Osteoblast (primary cell): ENCODE results near the gene TMPRSS15. TPM values are rescaled to one million over a fixed set of nuclear protein-coding genes. Genes with fewer than 3 reads are reported as not detected.

ENCODE experiments used
- DNase-seq: peaks from one replicate; pipeline ENCODE4 v3.0.0; 2011; ENCODE audit warnings: low spot score, mixed read lengths; ENCODE audit not compliant: insufficient read length; ENCODE audit errors: missing footprints
- H2AFZ ChIP-seq: 2 replicates; pipeline ENCODE4 v1.6.0; 2011; ENCODE audit warnings: mild to moderate bottlenecking, low read length
- H3K27ac ChIP-seq: 2 replicates; pipeline ENCODE4 v1.5.1; 2011; ENCODE audit warnings: mild to moderate bottlenecking, low read depth, low read length, moderate library complexity
- H3K27me3 ChIP-seq: 2 replicates; pipeline ENCODE4 v1.6.0; 2012; ENCODE audit warnings: mild to moderate bottlenecking, control low read depth, inconsistent platforms, low read length, moderate library complexity; ENCODE audit not compliant: insufficient read depth
- H3K36me3 ChIP-seq: 2 replicates; pipeline ENCODE4 v1.5.1; 2011; ENCODE audit warnings: mild to moderate bottlenecking, low read length, control low read depth, moderate library complexity; ENCODE audit not compliant: insufficient read depth
- H3K4me1 ChIP-seq: 2 replicates; pipeline ENCODE4 v1.5.1; 2011; ENCODE audit warnings: mild to moderate bottlenecking, low read length, control low read depth, moderate library complexity; ENCODE audit not compliant: insufficient read depth
- H3K4me2 ChIP-seq: 2 replicates; pipeline ENCODE4 v1.6.0; 2011; ENCODE audit warnings: mild to moderate bottlenecking, low read length; ENCODE audit not compliant: insufficient read depth
- H3K4me3 ChIP-seq: fragments of 200-600 bp; sonication (generic); 3 replicates; pipeline ENCODE4 v1.5.1; 2012; ENCODE audit warnings: mild to moderate bottlenecking, low read length, inconsistent platforms; ENCODE audit not compliant: insufficient read depth
- H3K79me2 ChIP-seq: 2 replicates; pipeline ENCODE4 v1.6.0; 2012; ENCODE audit warnings: mild to moderate bottlenecking, low read length, control low read depth, inconsistent platforms; ENCODE audit not compliant: insufficient read depth
- H3K9me3 ChIP-seq: 2 replicates; pipeline ENCODE4 v1.5.1; 2011; ENCODE audit warnings: low read depth, low read length, control low read depth
- H4K20me1 ChIP-seq: 2 replicates; pipeline ENCODE4 v1.6.0; 2012; ENCODE audit warnings: mild to moderate bottlenecking, low read length, control low read depth; ENCODE audit not compliant: insufficient read depth
- CTCF ChIP-seq: IDR thresholded peaks from 2 replicates; pipeline ENCODE4 v1.5.1; 2011; ENCODE audit warnings: mild to moderate bottlenecking, low read depth, low read length, moderate library complexity; ENCODE audit errors: extremely low read depth
- total RNA-seq: library from RNA; depleted of rRNA; stranded (reverse); fragments of >200 nt; gene quantifications from 2 replicates; pipeline ENCODE4 v1.2.3, GENCODE V29; 2012

The TMPRSS15 gene
- total RNA-seq, 1 donor: not detected

GRCh38 chr21:18294100-18294499 lies 109.5 kb downstream of the TMPRSS15 start:
- no peaks in the 10 kb centered on the region for H3K9me3 ChIP-seq
- no peak for TF ChIP-seq CTCF
- H3K4me2 ChIP-seq: no peak overlapping the region
- H3K4me1 ChIP-seq: no peaks in the 10 kb centered on the region
- H4K20me1 ChIP-seq: no peaks in the 10 kb centered on the region
- no peak overlapping the region for H3K27ac ChIP-seq
- no peak for DNase-seq
- no peak overlapping the region for H2AFZ ChIP-seq
- no peak overlapping the region for H3K4me3 ChIP-seq
- no peaks in the 10 kb centered on the region for H3K36me3 ChIP-seq
- no peaks in the 10 kb centered on the region for H3K27me3 ChIP-seq
- H3K79me2 ChIP-seq: no peaks in the 10 kb centered on the region

- no peaks in the 10 kb centered on the region for H3K4me1 ChIP-seq
- no peak for DNase-seq
- H3K9me3 ChIP-seq: no peaks in the 10 kb centered on the region
- no peaks in the 10 kb centered on the region for H3K79me2 ChIP-seq
- no peaks in the 10 kb centered on the region for H3K36me3 ChIP-seq
- TF ChIP-seq CTCF: no peak
- no peaks in the 10 kb centered on the region for H3K27me3 ChIP-seq
- no peak overlapping the region for H2AFZ ChIP-seq
- H4K20me1 ChIP-seq: no peaks in the 10 kb centered on the region
- H3K4me2 ChIP-seq: no peak overlapping the region
- no peak overlapping the region for H3K27ac ChIP-seq
- no peak overlapping the region for H3K4me3 ChIP-seq
Measured at GRCh38 chr21:18289876-18290275, 113.7 kb downstream of the TMPRSS15 start.

- Histone ChIP-seq H3K4me2 (no peak overlapping the region), H3K9me3 (no peaks in the 10 kb centered on the region), H3K36me3 (no peaks in the 10 kb centered on the region), H2AFZ (no peak overlapping the region), H3K79me2 (no peaks in the 10 kb centered on the region), H4K20me1 (no peaks in the 10 kb centered on the region), H3K4me3 (no peak overlapping the region), H3K27ac (no peak overlapping the region), H3K4me1 (no peaks in the 10 kb centered on the region), H3K27me3 (no peaks in the 10 kb centered on the region)
- TF ChIP-seq CTCF: no peak
- no peak for DNase-seq
Measured at GRCh38 chr21:18285379-18285778, 118.2 kb downstream of the TMPRSS15 start.

GRCh38 chr21:18275781-18276180 lies 127.8 kb downstream of the TMPRSS15 start:
- Histone ChIP-seq H3K79me2 (no peaks in the 10 kb centered on the region), H3K27ac (no peak overlapping the region), H3K36me3 (no peaks in the 10 kb centered on the region), H4K20me1 (no peaks in the 10 kb centered on the region), H3K4me1 (no peaks in the 10 kb centered on the region), H3K4me3 (no peak overlapping the region), H3K4me2 (no peak overlapping the region), H3K27me3 (no peaks in the 10 kb centered on the region), H3K9me3 (peaks cover 2% of the 10 kb centered on the region), H2AFZ (no peak overlapping the region)
- no peak for DNase-seq
- no peak for TF ChIP-seq CTCF
